NCI-H187 treated with DMSO at 0.1 percent for 48 hours (cell line): ENCODE data around the gene ONECUT2.
"Not testable (repeated sequence)": the region's sequence is repeated elsewhere in the genome, so short reads cannot be mapped to it uniquely, and the experiment has no call there.

ENCODE experiments used
- DNase-seq: peaks from one replicate; lab custom pipeline; 2025; lab: John Stamatoyannopoulos, UW

ONECUT2 gene

GRCh38 chr18:57446322-57446721 is 11.1 kb downstream of the ONECUT2 start:
- DNase-seq = no peak

GRCh38 chr18:57447154-57447621 is 12.0 kb downstream of the ONECUT2 start:
- DNase-seq = no peak

- no peak for DNase-seq
These were observed 20.5 kb downstream of the ONECUT2 start for GRCh38 chr18:57455576-57456129.

- DNase-seq = no peak
These were observed 26.6 kb downstream of the ONECUT2 start for GRCh38 chr18:57461652-57462269.

GRCh38 chr18:57466307-57466706 is 31.1 kb downstream of the ONECUT2 start:
- no peak for DNase-seq

- no peak for DNase-seq
These were observed 31.7 kb downstream of the ONECUT2 start for GRCh38 chr18:57466745-57467409.

- no peak for DNase-seq
These were observed 34.7 kb downstream of the ONECUT2 start for GRCh38 chr18:57469884-57470283.

- no peak for DNase-seq
These were observed 40.2 kb downstream of the ONECUT2 start for GRCh38 chr18:57475408-57475807.

- DNase-seq = no peak
These were observed 40.7 kb downstream of the ONECUT2 start for GRCh38 chr18:57475903-57476302.

GRCh38 chr18:57480733-57481132 is 45.6 kb downstream of the ONECUT2 start:
- DNase-seq = no peak

GRCh38 chr18:57497372-57498294 is 62.5 kb downstream of the ONECUT2 start:
- no peak for DNase-seq

GRCh38 chr18:57498682-57499256 is 63.6 kb downstream of the ONECUT2 start:
- no peak for DNase-seq

GRCh38 chr18:57502624-57503023 is 67.5 kb downstream of the ONECUT2 start:
- no peak for DNase-seq

GRCh38 chr18:57505231-57505630 is 70.1 kb downstream of the ONECUT2 start:
- DNase-seq = no peak

- DNase-seq = no peak
These were observed 80.9 kb downstream of the ONECUT2 start for GRCh38 chr18:57516056-57516455.

GRCh38 chr18:57518533-57518932 is 83.4 kb downstream of the ONECUT2 start:
- DNase-seq = no peak

- DNase-seq = no peak
These were observed 84.7 kb downstream of the ONECUT2 start for GRCh38 chr18:57519668-57520424.

GRCh38 chr18:57522348-57522747 is 87.2 kb downstream of the ONECUT2 start:
- not testable (repeated sequence) for DNase-seq

GRCh38 chr18:57523171-57523956 is 88.2 kb downstream of the ONECUT2 start:
- no peak for DNase-seq

GRCh38 chr18:57527556-57528229 is 92.5 kb downstream of the ONECUT2 start:
- no peak for DNase-seq
